CD1c-positive myeloid dendritic cell (primary cell): ENCODE data around the gene NKPD1.

Experiments used
- DNase-seq: peaks from one replicate; pipeline ENCODE4 v3.0.0-alpha.2; 2016; ENCODE audit errors: extremely low spot score

The NKPD1 gene

GRCh38 chr19:45172611-45173208, 11.9 kb upstream of the NKPD1 start:
- DNase-seq = no peak

- DNase-seq = no peak
Observed at GRCh38 chr19:45172173-45172572, 11.4 kb upstream of the NKPD1 start.

GRCh38 chr19:45171211-45171623, 10.4 kb upstream of the NKPD1 start:
- no peak for DNase-seq

DNA sequence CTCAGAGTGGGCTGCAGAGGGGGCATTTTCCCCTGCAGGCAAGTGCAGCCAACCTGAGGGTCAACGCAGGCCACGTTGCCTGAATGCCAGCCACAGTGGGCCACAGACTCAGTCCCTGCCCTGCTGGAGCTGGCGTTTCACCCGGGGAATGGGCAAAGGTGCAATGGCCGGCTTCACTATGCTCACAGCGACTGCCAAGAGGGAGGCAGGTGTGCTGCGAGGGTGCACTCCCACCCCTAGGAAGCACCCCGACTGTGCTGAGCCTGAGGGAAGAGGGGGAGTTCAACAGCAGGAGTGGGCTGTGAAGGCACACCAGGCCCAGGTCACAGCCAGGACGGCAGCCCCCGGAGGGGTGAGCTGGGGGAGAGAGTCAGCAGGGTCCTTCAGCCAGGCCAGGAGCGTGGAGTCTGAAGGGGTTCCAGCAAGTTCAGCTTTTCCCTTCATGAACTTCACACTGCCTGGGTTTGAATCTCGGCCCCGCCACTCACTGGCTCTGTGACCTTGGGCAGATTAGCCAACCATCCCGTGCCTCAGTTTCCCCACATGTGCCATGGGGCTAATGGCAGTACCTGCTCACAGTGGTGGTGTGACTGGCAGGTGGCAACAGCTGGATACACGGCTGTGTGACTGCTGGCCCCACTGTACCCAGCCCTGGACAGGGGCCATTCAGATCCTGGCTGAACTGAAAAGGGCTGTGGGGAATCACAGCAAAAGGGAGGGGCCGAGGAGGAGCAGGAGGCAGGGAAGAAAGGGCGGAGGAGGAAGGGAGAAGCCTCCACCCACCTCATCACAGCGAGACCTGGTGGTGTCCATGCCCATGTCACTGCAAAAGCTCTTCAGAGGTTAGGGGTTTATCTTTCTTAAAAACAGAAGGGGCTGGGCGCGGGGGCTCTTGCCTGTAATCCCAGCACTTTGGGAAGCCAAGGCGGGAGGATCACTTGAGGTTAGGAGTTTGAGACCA, 9.6 kb upstream of the NKPD1 start:
- DNase-seq = no peak

DNA sequence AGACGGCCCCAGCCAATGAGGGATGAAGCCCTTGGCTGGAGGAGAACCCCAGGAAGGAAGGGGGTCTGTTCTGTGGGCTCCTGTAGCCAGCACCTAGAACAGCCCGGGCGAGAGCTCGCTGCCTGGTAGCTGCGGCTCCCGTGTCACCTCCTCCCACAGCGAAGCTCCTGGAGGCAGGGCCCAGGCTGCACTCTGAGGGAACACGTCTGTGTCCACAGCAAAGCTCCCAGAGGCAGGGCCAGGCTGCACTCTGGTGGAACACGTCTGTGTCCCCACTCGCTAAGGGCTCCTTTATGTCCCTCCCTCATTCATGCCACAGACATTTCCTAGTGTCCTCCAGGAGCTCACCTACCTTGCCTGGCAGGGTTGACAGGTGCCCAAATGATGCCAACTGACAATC, 8.8 kb upstream of the NKPD1 start:
- DNase-seq = no peak

- DNase-seq = no peak
Observed at GRCh38 chr19:45168767-45169351, 8.1 kb upstream of the NKPD1 start.

DNA sequence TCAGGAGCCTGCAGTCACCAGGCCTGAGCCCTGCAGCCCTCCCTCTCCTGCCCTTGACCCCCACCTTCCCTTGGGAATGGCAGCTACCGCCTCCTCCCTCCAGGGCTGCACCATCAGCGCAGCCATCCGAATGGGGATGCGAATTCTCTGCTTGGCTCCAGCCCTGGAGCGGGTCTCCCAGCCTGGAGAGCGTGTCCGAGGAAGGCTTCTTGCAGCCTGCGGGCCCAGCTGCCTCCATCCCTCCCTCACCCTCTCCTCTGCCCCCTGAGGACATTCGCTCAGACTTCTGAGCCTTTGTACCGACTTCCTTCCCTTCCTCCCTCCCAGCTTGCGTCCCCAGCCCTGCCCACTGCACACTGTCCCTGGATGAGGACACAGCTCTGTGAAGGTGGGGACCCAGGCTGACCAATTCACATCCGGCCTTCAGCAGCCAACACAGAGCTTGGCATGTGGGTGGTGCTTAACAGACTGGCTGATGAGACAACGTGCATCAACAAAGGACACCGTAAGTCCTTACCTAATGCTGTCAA, 6.0 kb upstream of the NKPD1 start:
- no peak for DNase-seq

DNA sequence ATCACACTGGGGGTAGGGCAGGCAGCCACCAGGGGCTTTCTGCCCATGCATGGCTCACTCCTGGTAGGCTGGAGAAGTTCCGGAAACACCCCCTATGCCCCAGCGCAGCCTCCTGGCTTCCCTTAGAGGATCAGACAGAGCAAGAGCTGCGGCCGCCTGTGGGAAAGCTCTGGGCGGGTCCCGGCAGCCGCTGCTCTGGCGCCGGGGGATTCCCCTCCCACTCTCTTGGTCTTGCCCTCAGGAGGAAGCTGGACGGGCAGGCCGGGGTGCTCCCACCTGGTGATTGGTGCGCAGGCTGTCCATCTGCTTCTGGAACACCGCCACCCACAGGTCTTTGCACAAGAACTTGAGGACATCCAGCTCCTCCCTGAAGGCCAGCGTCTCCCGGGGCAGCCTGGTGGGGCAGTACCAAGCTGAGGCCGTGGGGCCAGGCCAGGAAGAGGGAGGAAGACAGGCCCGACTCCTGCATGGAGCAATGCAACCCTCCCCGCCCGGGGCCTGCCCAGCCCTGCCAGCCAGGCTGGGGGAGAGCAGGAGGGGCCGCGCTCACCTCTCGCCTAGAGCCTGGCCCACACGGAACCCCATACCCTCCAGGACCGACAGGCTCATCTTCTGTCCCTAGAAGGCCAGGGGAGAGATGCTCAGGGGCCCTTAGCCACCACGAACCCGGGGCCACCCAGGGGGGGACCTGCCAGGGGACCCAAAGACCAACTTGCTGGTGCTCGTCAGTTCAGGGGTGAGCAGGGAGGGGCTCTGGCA, 4.0 kb upstream of the NKPD1 start:
- DNase-seq = peak; percentile 92

- no peak for DNase-seq
Observed at GRCh38 chr19:45163751-45164460, 3.1 kb upstream of the NKPD1 start.

GRCh38 chr19:45163156-45163555, 2.4 kb upstream of the NKPD1 start:
- no peak for DNase-seq

- no peak for DNase-seq
Observed at GRCh38 chr19:45162608-45163143, 1.9 kb upstream of the NKPD1 start.

GRCh38 chr19:45161738-45162607, 1.2 kb upstream of the NKPD1 start:
- no peak for DNase-seq

DNA sequence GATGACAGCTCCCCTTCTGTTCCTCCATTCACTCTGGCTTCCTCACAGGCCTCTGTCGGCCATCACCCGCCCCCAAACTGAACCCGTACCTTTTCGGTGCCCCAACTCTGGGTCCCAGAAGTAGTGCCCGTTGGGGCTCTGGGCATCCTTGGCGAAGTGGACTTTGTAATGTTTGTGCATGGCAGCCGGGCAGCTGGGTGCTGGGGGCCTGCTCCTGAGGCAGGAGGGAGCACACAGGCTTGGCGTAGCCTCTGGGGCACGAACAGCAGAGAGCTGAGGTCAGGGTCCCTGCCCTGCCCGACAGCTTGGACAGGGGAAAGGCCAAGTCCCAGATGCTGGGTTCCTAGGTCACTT, 834 bp downstream of the NKPD1 start:
- DNase-seq = no peak

DNA sequence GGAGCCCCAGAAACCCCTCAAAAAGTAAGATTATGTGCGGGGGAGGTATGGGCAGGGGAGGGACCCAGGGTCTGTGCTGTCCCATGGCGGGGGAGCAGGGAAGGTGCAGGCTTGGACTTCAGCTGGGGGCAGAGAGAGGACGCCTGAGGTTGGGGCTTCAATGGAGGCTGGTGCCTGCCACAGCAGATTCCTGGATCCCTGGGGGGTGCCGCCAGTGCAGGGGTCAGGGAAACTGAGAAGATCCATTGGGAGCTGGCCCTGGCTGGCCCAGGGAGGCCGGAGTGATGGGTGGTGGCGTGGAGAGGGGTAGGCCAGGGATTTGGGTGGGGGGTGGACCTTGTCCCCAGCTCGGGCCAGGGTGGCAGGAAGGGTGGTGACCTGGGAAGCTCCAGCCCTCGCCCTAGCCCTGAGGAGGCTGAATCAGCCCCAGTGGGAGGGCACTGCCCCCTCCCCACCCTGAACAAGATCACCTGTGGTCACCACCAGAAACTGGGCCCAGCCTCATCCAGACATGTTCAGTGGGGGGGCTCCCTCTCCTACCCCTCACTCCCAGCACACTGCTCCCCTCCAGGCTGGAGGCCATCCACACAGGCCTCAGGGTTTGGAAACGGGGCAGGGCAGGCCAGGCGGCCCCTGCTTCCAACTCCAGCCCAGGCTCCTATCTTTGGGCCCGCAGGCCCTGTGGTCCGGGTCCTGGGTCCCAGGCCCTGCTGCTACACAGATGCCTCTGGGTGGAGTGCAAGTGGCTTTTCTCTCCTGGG, 1.4 kb downstream of the NKPD1 start:
- no peak for DNase-seq

GRCh38 chr19:45158503-45159209, 2.1 kb downstream of the NKPD1 start:
- DNase-seq = no peak

DNA sequence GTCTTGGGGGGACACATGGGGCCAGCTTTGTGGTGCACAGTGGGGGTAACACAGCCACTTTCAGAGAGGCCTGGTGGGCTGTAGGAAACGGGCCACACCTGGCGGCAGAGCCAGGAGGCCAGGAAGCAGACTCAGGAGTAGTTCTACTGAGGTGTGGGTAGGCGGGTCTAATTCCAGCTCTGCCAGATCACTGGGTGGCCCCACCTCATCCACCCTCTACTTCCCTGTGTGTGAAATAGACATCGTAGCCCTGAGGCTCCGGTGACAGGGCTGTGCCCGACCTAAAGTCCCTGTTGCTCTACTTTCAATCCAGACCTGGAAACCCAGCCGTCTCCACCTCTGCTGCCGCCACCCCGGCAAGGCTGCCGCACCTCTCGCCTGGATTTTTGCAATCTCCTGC, 4.0 kb downstream of the NKPD1 start:
- no peak for DNase-seq

DNA sequence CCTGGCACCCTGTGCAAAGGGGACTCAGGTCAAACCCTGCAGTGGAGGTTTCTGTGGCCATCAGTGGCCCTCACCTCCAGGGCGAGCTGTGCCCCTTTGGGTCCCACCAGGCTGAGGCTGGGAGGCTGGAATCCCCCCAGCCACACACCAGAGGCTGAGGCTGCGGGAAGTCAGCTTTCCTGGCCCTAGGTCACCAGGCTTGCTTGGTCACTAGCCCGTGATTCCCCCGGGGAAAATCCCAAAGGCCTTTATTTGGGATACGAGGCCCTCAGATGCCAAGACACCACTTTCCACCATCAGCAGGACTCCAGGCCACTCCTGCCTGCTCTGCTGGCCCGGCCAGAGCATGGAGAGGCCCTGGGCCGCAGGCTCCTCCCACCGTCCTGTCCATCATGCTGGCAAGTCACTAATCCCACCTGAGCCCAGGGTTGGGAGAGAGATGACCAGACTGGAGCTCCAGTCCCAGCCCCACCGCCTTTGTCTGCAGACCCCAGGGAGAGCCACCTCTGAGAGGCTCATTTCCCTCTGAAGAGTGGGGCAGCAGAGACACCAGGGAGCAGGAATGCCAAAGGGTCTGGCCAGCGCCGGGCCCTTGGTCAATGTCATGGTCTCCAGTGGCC, 4.7 kb downstream of the NKPD1 start:
- DNase-seq = no peak
